KOPT-K1 (cell line): Measurements from ENCODE around the gene MBTPS1.
"Not testable (repeated sequence)": the region's sequence is repeated elsewhere in the genome, so short reads cannot be mapped to it uniquely, and the experiment has no call there.

Experiments
- H3K27ac ChIP-seq: fragments of 200-600 bp; sonication (generic); 2 replicates; pipeline ENCODE4 v1.5.1; 2016; ENCODE audit warnings: antibody characterized with exemption, mild to moderate bottlenecking, low read depth, low read length; ENCODE audit not compliant: poor library complexity, severe bottlenecking
- H3K36me3 ChIP-seq: fragments of 200-600 bp; sonication (generic); 2 replicates; pipeline ENCODE4 v1.5.1; 2017; ENCODE audit warnings: antibody characterized with exemption, mild to moderate bottlenecking, low read length, moderate library complexity; ENCODE audit not compliant: insufficient read depth
- H3K9me3 ChIP-seq: fragments of 200-600 bp; sonication (generic); 2 replicates; pipeline ENCODE4 v1.5.1; 2017; ENCODE audit warnings: antibody characterized with exemption, low read length, mild to moderate bottlenecking; ENCODE audit not compliant: insufficient read depth, poor library complexity, severe bottlenecking

MBTPS1 gene

DNA sequence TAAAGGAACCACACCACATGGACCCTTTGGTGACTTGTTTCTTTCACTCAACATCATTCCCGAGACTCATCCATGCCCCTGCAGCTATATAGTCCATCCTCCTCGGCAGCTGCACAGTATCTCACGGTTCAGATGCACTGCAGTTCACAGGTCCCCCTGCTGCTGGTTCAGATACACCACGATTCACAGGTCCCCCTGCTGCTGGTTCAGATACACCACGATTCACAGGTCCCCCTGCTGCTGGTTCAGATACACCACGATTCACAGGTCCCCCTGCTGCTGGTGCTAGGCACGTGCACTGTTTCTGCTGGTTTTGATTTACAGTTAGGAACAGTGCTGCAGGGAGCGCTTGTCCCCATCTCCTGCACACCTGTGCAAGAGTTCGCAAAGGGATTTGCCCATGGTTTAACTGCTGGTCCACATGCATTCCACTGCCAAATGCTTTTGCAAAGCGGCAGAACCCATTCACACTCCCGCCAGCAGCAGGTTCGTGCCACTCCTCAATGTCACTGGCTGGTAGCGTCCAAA lies 24.5 kb upstream of the MBTPS1 start:
- Histone ChIP-seq H3K36me3 (no peaks in the 10 kb centered on the region), H3K27ac (peak overlapping the region; percentile 41), H3K9me3 (no peaks in the 10 kb centered on the region)

DNA sequence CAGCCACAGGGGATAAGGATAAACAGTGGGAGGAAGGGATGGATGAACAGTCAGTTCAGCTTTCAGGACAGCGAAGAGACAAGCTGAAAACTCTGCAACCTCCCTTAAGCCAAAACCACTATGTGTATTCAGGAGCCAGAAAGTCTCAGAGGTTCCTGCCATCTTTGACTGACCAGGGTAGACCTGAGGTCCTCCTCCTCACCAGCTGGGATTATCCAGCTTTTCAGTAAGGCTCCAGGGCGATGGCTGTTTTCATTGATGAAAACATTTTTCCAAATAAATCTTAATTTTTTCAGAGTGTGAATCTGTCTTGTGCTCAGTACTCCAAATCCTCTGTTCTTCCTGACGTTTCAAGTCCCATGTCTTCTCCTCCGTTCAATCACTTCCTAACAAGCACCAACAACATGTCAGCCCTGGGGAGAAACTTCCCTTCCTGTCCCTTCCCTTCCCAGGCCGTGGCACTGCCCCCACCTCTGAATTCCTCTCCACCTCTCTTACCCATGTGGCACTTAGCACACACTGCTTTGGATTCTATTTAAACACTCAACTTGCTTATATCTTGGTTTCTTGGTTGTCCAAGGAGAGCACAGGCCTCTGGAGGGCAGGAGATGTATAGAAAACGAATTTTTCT lies 23.0 kb upstream of the MBTPS1 start:
- Histone ChIP-seq H3K36me3 (no peaks in the 10 kb centered on the region), H3K27ac (peak overlapping the region; percentile 71), H3K9me3 (no peaks in the 10 kb centered on the region)

DNA sequence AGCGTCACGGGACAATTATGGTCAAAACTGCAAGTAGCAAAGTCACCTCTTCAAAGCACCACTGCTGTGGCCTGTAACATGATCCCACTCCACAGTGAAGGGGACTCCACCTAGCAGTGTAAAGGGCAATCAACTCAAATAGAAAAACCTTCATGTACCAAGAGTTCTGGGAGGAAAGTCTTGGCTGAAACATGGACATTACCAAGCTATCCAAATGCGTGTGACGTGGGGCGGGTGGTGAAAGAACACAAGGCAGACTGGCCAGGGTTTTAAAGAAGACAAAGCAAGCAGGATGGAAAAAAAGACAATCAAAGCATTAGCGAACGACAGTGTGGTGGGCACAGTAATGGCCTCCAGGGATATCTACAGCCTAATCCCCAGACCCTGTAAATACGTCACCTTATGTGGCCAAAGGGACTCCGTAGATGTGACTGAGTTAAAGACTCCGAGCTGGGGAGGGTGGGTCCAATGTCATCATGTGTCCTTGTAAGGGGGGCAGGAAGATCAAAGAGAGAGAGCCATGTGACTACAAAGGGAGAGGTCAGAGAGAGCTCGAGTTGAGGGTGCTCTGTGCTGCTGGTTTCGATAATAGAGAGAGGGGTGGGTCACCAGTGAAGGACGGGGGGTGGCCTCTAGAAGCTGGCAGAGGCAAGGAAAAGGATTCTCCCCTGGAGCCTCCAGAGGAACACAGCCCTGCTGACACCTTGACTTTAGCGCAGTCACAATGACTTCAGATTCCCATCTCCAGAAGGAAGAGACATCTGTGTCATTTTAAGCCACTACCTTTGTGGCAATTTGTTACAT lies 22.3 kb upstream of the MBTPS1 start:
- Histone ChIP-seq H3K9me3 (no peaks in the 10 kb centered on the region), H3K27ac (peak overlapping the region; percentile 71), H3K36me3 (peaks cover 6% of the 10 kb centered on the region; the same call in 1 of the 2 replicates)

DNA sequence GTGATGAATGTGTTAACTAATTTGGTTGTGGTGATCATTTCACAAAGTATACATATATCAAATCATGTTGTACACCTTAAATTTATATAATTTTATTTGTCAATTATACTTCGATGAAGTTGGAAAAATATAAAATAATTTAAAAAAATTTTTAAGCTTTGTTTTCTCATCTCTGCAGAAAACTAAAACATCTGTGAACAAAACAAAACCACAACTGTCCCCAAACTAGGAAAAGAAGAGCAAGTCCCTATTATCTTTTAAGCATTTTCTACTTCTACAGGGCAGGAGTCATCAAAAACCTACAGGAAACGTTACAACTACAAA lies 21.7 kb upstream of the MBTPS1 start:
- H3K9me3 ChIP-seq = no peaks in the 10 kb centered on the region
- H3K27ac ChIP-seq = peak overlapping the region; percentile 71
- peaks cover 8% of the 10 kb centered on the region; the same call in 1 of the 2 replicates for H3K36me3 ChIP-seq

DNA sequence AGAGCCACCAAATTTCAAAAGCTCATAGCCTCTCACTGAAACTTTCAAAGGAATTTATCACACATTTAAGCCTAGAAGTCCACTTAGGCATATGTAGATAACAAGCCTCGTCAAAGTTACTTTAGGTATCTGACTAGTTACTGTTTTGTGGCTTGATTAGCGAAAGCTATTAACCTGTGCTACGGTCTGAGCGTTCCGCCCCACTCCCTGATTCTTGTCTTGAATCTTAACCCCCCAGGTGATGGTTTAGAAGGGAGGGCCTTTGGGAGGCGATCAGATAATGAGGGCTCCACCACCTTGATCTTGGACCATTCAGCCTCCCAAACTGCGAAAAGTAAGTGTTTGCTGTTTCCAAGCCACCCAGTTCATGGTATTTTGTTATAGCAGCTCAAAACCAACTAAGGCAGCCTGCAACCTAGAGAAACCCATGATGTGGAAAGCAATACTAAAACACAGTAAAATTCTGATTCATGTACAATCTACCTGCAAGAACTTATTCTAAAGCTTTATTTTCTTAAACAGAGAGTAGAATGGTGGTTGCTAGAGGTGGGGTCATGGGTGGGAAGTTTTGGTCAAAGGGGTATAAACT lies 21.1 kb upstream of the MBTPS1 start:
- Histone ChIP-seq H3K36me3 (peaks cover 8% of the 10 kb centered on the region; the same call in 1 of the 2 replicates), H3K9me3 (no peaks in the 10 kb centered on the region), H3K27ac (peak overlapping the region; percentile 34)

DNA sequence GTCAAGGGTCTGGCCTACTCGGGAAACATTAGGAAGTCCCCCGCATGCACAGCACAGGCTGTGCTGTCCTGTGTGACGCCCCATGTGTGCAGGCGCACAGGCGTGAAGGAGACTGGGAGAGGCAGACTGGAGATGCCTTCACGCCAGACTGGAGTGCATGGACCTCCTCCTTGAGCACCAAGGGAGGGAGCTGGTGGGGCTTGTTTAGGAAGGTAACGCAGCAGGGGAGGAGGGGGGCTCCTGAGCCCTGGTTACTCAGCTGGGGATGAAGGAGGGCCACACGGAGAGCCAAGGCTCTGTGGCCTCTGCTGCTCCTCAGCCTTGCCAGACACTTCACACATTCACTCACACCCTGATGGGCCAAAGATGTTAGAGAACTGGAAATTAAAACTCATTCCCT lies 20.5 kb upstream of the MBTPS1 start:
- H3K27ac ChIP-seq = peak overlapping the region; percentile 34
- H3K36me3 ChIP-seq = peaks cover 8% of the 10 kb centered on the region; the same call in 1 of the 2 replicates

DNA sequence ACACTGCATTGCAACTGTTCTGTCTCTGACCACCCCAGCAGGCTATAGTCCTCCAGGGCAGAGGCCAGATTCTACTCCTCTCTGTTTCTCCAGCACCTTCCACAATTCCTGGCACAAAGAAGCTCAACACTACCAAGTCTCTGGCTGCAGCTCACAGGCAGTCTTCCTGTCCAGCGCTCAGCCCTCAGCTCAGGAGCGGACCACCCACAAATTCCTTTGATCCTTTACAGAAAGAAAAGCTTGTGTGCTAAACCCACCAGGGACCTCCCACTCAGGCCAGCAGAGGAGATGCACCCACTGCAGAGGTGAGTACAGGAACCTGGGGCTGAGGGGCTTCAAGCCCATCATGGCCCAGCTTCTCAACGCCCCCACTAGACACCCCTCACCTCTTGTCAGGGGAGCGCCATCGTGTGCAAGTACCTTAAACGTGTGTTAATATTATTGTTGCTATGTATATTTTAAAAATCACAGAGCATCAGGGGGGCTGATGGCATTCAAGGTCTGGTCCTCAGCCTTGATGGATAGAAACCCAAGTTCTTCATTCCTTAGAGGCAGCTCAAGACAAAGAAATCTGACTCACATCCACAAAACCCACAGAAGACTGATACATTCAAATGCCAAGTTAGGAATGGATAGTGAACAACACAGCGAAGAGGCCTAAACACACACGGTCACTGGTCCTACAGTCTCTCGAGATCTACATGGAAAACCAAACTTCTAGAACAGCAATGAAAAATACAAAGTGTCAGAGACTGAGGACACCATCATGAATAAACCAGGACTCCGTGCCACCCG lies 19.8 kb upstream of the MBTPS1 start:
- Histone ChIP-seq H3K27ac (peak overlapping the region; percentile 39), H3K9me3 (no peaks in the 10 kb centered on the region), H3K36me3 (peaks cover 8% of the 10 kb centered on the region; the same call in 1 of the 2 replicates)

More for the DNA sequence above, 20.5 kb upstream of the MBTPS1 start:
- no peaks in the 10 kb centered on the region for H3K9me3 ChIP-seq

DNA sequence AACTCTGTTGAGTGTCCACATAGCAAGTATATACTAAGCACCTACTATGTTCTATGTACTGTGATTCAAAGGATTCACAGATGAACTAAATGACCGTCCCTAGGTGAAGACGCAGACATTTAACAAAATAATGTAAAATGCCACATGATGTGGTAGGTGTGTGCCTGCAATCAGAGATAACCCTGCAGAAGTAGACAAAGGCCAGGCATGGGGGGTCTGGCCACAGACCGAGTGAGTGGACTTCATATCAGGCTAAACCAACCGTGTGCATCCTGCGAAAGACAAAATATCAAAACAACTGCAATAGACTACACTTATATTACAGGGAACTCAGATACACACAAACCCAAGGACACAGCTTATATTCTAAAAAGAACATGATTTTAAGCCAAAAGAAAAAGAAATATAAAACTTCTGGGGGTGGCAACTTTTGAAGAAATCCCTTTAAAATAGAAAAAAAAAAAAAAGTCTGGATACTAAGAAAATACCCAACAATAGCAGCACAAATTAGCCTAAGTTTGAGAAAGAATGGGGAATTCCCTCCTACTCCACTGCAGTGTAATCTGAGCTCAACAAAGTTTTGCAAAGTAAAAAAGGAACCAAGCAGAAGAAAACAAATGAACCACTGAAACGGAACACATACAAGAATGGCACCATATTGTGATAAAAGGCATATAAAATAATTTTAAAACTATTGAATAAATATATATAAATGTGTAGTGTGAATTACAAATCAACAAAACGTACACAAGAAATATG lies 16.0 kb upstream of the MBTPS1 start:
- peaks cover 42% of the 10 kb centered on the region for H3K36me3 ChIP-seq
- no peak overlapping the region for H3K27ac ChIP-seq
- no peaks in the 10 kb centered on the region for H3K9me3 ChIP-seq

DNA sequence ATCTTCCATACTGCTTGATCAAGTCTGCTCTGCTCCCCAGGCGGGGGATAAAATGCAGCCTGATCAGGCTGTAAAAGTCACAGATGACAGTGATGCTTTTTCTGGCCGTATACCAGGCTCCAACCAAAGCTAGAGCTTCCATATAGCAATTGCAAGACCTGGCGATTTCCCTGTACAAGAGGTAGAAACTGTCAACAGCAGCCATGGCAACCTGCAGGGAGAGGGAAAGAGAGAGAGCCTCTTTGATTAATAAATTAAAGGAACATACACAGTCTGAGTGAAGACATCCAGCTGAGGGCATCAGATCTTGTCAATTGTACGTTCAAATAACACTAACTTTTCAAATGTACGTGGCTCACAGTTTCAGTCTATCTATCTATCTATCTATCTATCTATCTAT lies 14.4 kb upstream of the MBTPS1 start:
- Histone ChIP-seq H3K27ac (no peak overlapping the region), H3K36me3 (peaks cover 55% of the 10 kb centered on the region), H3K9me3 (no peaks in the 10 kb centered on the region)

DNA sequence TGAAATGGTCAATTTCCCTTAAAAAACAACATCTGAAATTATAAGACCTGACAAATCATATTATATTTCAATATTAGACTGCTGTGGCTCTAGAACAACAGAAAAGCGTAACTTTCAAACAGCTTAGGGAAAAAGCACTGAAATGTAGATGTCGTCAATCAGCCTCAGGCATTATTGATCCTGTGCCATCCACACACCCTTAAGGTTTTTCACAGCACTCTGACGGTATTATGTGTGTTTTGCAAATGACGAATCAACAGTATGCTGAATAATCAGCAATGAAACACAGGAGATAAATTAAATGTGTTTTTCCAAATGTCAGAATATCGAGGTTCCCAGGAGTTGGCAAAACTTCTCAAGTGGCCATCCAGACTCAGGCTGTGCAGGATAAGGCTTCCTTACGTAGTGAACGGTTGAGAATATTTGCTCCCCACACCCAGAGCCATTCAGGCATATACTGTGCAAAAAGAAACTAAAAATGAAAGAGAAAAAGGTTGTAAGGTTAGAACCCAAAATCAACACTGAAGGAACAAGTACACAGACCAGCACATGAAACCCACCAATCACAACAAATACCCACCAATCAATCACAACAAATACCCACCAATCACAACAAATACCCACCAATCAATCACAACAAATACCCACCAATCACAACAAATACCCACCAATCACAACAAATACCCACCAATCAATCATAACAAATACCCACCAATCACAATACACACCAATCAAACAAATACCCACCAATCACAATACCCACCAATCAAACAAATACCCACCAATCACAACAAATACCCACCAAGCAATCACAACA lies 7.7 kb upstream of the MBTPS1 start:
- peaks cover 74% of the 10 kb centered on the region for H3K36me3 ChIP-seq
- no peaks in the 10 kb centered on the region for H3K9me3 ChIP-seq
- H3K27ac ChIP-seq = no peak overlapping the region

DNA sequence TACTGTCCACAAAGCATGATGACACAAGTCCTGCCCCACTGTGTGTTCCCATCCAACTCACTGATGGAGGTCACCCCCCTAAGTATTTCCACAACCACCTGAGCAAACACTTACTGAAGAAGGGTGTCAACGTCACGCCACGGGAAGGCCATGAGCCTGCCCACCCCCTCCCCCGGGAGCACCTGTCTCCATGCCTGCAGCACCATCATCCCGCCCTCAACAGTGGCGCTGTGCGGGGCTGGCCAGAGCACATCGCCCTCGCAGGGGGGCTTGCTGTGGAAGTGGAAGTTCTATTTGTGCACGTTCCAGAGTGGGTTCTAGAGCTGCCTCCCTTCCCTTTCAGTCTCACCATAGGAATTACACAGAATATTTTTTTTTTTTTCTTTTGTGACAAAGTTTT lies 4.3 kb upstream of the MBTPS1 start:
- Histone ChIP-seq H3K9me3 (no peaks in the 10 kb centered on the region), H3K36me3 (peaks cover 44% of the 10 kb centered on the region), H3K27ac (no peak overlapping the region)

DNA sequence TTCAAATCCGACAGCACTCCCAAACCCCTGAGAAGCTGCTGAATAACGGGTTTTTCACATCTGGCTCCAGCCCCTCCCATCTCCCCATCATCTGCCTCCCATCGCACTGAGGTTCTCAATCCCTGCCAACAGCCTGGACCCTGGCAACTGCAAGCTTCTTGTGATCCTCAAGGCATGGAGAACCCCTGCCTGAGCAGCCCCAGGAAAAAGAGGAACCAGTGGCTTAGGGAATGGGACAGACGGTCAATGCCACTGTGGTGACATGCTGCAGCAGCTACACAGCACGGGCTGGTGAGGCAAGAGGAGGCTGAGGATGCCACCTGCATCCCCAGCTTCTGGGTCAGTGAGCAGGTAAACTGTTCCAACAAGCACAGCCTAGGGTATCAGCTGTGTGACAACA lies 3.3 kb upstream of the MBTPS1 start:
- H3K36me3 ChIP-seq = peaks cover 36% of the 10 kb centered on the region
- no peak overlapping the region for H3K27ac ChIP-seq
- no peaks in the 10 kb centered on the region for H3K9me3 ChIP-seq

DNA sequence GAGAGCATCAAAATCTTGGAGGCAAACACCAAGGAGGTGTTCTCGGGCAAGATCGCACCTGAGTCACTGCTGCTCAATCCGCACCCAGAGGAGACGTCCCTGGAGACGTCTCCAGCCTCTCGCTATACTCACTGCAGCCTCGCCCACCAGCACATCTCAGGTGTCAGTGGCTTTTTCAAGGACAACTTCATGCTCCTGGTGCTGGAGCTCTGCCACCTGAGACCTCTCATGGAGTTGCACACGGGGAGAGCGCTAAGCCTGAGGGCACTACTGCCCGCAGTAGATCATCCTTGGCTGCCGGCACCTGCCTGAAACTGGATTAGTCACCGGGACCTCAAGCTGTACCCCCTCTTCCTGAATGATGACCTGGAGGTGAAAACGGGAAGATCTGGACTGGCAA lies 2.6 kb upstream of the MBTPS1 start:
- Histone ChIP-seq H3K27ac (no peak overlapping the region), H3K36me3 (peaks cover 30% of the 10 kb centered on the region), H3K9me3 (no peaks in the 10 kb centered on the region)

DNA sequence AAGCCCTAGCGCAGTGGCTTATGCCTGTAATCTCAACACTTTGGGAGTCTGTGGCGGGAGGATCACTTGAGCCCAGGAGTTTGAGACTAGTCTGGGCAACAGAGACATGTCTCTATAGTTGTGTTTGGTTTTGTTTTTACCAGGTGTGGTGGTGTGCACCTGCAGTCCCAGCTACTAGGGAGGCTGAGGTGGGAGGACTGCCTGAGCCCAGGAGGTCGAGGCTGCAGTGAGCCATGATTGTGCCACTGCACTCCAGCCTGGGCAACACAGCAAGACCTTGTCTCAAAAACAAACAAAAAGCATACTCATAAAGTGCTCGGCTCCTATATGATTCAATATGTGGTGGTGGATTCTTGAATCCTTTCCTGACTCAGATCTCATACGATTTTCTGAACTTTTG lies 1.6 kb upstream of the MBTPS1 start:
- not testable (repeated sequence) for H3K9me3 ChIP-seq, H3K27ac ChIP-seq
- H3K36me3 ChIP-seq = peaks cover 19% of the 10 kb centered on the region
